Heart right ventricle (tissue), 16 donors: ENCODE results near the gene ZFAND3. TPM values are rescaled to one million over a fixed set of nuclear protein-coding genes. Genes with fewer than 3 reads are reported as not detected.
"Not testable (repeated sequence)": the region's sequence is repeated elsewhere in the genome, so short reads cannot be mapped to it uniquely, and the experiment has no call there.

Source experiments
- ATAC-seq, 8 donors: fragments of 200-7000 bp; cut with Tn5 transposase; one replicate each; pipeline ENCODE4 v1.9.1; 2020; ENCODE audit warnings: mild to moderate bottlenecking in 8 of 8, moderate library complexity in 8 of 8, moderate number of reproducible peaks in 1 of 8
- DNase-seq, 2 donors: peaks; one replicate each; pipeline ENCODE4 v3.0.0-alpha.2; 2020
- H3K27ac ChIP-seq, 10 donors: fragments of 200-600 bp; sonication (generic) in 2 of 10; one replicate each; pipeline versions ENCODE4 v1.5.0 to v1.8.0; 2020 to 2022; ENCODE audit warnings: mild to moderate bottlenecking in 3 of 10
- H3K27me3 ChIP-seq, 7 donors: fragments of 200-600 bp; one replicate each; pipeline ENCODE4 v1.8.0; 2021 to 2022; ENCODE audit warnings: mild to moderate bottlenecking in 2 of 7
- H3K36me3 ChIP-seq, 9 donors: fragments of 200-600 bp; sonication (generic) in 1 of 9; one replicate each; pipeline versions ENCODE4 v1.5.0 to v1.8.0; 2020 to 2022; ENCODE audit warnings: mild to moderate bottlenecking in 2 of 9
- H3K4me1 ChIP-seq, 9 donors: fragments of 200-600 bp; sonication (generic) in 1 of 9; one replicate each; pipeline versions ENCODE4 v1.5.0 to v1.8.0; 2020 to 2022; ENCODE audit warnings: mild to moderate bottlenecking in 4 of 9
- H3K4me3 ChIP-seq, 10 donors: fragments of 200-600 bp; sonication (generic) in 2 of 10; one replicate each; pipeline versions ENCODE4 v1.5.0 to v1.8.0; 2020 to 2022; ENCODE audit warnings: mild to moderate bottlenecking in 7 of 10, moderate library complexity in 2 of 10
- H3K9me3 ChIP-seq, 11 donors: fragments of 200-600 bp in 10 of 11; sonication (generic) in 2 of 11; one replicate each; pipeline versions ENCODE4 v1.5.0 to v1.8.0; 2013 to 2022; ENCODE audit warnings: mild to moderate bottlenecking in 2 of 11, control low read depth in 1 of 11, moderate library complexity in 1 of 11
- CTCF ChIP-seq, 9 donors: fragments of 200-600 bp; sonication (generic) in 2 of 9; IDR thresholded peaks; one replicate each; pipeline versions ENCODE4 v1.5.0 to v1.8.0; 2021 to 2022; ENCODE audit warnings: antibody characterized with exemption in 9 of 9, mild to moderate bottlenecking in 5 of 9, moderate library complexity in 1 of 9
- WGBS, 2 donors: extraction: QIAGEN DNeasy Blood & Tissue Kit; methylation state at CpG; one replicate each; pipeline ENCODE4 v1.1.7; 2013; ENCODE audit warnings: inconsistent platforms in 1 of 2; 5-methylcytosine and 5-hydroxymethylcytosine counted together
- intact Hi-C, 10 donors: fragments of 100-400 bp; cut with DNase I; formaldehyde crosslinking; loops; one replicate each; pipeline versions ENCODE4 v1.11.1 to v1.14.2; 2022
- polyA plus RNA-seq, 2 donors: library from polyadenylated mRNA; stranded (reverse); fragments of 200-250 nt; gene quantifications; one replicate each; pipeline ENCODE4 v1.2.3, GENCODE V29; 2013
- total RNA-seq, 10 donors: library from RNA; stranded (reverse); fragmentation: NEBNext Ultra II Directional in 3 of 10; extraction: Animal tissue kit (Norgen Biotek cat#: 25700) in 3 of 10; gene quantifications; one replicate each; pipeline versions ENCODE4 v1.2.1 to v1.2.4, GENCODE V29; 2021 to 2023
- donor health status: Arrhythmogenic right ventricular cardiomyopathy.
- donor health status: ischemic (EF 13 %, LVEDD 7.1; RV severe dilation, severe dysfunction).
- donor health status: healthy with polysubstance abuse.
- donor health status: DM: no; HTN: yes; CAD: no.
- donor health status: DM: no; HTN: no; CAD: no.
- donor health status: ischemic (EF 25% LVEDD 6.9; RV normal size, moderate dysfunction).
- donor health status: ischemic (EF 25% LVEDD 5.7; RV mildly dilated, moderate dysfunction).
- donor health status: healthy.
- donor health status: DM: yes; HTN: yes; CAD: no.
- donor health status: Ischemic cardiomyopathy.
- donor health status: ischemic (EF 35%, LVEDD 5.7; RV mildly dilated, moderate dysfunction).
- donor health status: nonischemic (EF 11% LVEDD 7.7; RV severe dilation, severe dysfunction).
- donor health status: DM: yes; HTN: yes; CAD: no.
- donor health status: PGD.
- donor health status: ischemic (EF 29% LVEDD 5.4; RV normal size, mild dysfunction).
- donor health status: nonischemic (EF 23%, LVEDD 6.1; RV moderate dilation, normal function).

The ZFAND3 gene
- total and polyA plus RNA-seq, 12 donors = 24.4 to 123 (median 105) TPM

DNA sequence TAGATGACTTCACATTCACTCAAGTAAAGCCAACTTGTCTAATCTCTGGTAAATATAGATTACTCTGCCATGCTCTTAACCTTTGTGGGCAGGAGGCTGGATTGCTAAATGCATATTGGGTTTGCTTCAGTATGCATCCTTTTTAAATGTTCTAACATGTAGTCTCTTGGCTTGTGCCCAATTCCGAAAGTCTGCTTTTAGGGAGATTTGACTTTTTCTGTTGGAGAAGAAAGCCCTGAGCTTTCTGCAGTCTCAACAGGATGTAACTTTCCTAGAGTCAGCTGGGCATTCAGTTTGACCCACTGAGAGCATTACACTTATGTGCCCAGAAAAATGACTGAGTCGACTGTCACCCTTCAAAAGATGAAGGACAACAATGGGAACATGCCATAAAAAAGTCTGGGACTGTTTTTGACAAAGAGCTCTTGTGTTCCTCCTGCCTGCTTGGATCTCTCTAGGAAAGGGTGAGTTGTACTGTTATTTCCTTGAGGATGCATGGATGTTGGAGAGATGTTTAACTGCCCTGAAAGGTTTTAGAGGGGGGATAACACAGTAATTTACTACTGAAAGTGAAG, 299.4 kb downstream of the ZFAND3 start:
- Histone ChIP-seq H3K27ac (no peak overlapping the region), H3K27me3 (no peaks in the 10 kb centered on the region), H3K9me3 (no peaks in the 10 kb centered on the region), H3K4me1 (peaks cover 0 to 26% (median 4%) of the 10 kb centered on the region in 9 donors), H3K36me3 (peaks cover 0 to 71% (median 5%) of the 10 kb centered on the region in 9 donors), H3K4me3 (no peak overlapping the region)
- ATAC-seq (no peak), DNase-seq (no peak)
- intact Hi-C loops = no loop called here
- WGBS, 2 donors = 56 to 75% methylated on average over 2 of the region's 2 CpGs
- no peak for TF ChIP-seq CTCF (IDR thresholded peaks at IDR 0.05)

DNA sequence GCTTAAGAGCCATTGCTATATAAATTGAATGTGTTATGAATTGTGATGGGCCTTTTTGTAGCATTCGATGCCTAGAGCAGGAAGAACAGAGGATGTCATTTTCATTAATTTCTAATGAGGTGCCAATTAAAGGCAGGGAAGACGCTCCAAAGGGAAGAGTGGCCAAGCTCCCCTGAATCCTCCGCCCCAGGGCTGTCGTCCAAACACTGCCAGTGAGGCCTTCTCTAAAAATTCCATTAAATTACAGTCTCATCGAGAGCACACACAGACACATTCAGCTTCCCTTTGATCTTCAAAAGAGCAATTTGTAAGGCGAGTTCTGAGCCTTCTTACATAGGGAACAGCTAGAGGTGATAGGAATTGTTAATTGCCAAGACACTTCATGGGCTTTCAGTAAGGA, 300.0 kb downstream of the ZFAND3 start:
- no peak for ATAC-seq
- no peak for DNase-seq

DNA sequence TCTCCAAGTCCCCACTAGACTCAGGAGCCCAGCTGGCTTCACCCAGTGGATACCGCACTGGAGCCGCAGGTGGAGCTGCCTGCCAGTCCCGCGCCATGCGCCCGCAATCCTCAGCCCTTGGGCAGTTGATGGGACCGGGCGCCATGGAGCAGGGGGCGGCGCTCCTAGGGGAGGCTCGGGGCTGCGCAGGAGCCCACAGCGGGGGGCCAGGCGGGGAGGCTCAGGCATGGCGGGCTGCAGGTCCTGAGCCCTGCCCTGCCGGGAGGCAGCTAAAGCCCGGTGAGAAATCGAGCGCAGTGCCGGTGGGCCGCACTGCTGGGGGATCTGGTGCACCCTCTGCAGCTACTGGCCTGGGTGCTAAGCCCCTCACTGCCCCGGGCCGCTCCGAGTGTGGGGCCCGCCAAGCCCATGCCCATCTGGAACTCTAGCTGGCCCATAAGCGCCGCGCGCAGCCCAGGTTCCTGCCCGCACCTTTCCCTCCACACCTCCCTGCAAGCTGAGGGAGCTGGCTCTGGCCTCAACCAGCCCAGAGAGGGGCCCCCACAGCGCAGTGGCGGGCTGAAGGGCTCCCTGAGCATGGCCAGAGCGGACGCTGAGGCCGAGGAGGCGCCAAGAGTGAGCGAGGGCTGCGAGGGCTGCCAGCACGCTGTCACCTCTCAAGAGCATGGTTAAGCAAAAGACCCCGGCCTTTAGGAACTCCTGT, 304.8 kb downstream of the ZFAND3 start:
- H3K27me3 ChIP-seq, H3K9me3 ChIP-seq, H3K27ac ChIP-seq, intact Hi-C loops, H3K4me1 ChIP-seq, H3K4me3 ChIP-seq, DNase-seq: not testable (repeated sequence)
- peak in 1 of 8 donors; percentile 38 for ATAC-seq
- 97% methylated on average over 40 of the region's 40 CpGs for WGBS, 2 donors
- H3K36me3 ChIP-seq = peaks cover 0 to 43% (median 5%) of the 10 kb centered on the region in 9 donors

More for the DNA sequence above, 300.0 kb downstream of the ZFAND3 start:
- Histone ChIP-seq H3K9me3 (no peaks in the 10 kb centered on the region), H3K27ac (no peak overlapping the region), H3K36me3 (peaks cover 0 to 77% (median 5%) of the 10 kb centered on the region in 9 donors), H3K27me3 (no peaks in the 10 kb centered on the region), H3K4me3 (no peak overlapping the region), H3K4me1 (peaks cover 0 to 19% (median 0%) of the 10 kb centered on the region in 9 donors)
- no peak for TF ChIP-seq CTCF (IDR thresholded peaks at IDR 0.05)
- WGBS, 2 donors = 85 to 86% methylated on average over 6 of the region's 6 CpGs
- intact Hi-C loops = no loop called here

- Histone ChIP-seq H3K36me3 (peaks cover 0 to 18% (median 0%) of the 10 kb centered on the region in 9 donors), H3K27ac (no peak overlapping the region), H3K27me3 (no peaks in the 10 kb centered on the region), H3K9me3 (peaks cover 0 to 7% (median 0%) of the 10 kb centered on the region in 11 donors), H3K4me1 (peaks cover 0 to 17% (median 11%) of the 10 kb centered on the region in 9 donors), H3K4me3 (no peak overlapping the region)
- intact Hi-C loops = no loop called here
- ATAC-seq (no peak), DNase-seq (no peak)
- WGBS, 2 donors = 73 to 76% methylated on average over 4 of the region's 4 CpGs
- TF ChIP-seq CTCF (IDR thresholded peaks at IDR 0.05) = no peak
These were observed 307.8 kb downstream of the ZFAND3 start for GRCh38 chr6:38127284-38127683.

DNA sequence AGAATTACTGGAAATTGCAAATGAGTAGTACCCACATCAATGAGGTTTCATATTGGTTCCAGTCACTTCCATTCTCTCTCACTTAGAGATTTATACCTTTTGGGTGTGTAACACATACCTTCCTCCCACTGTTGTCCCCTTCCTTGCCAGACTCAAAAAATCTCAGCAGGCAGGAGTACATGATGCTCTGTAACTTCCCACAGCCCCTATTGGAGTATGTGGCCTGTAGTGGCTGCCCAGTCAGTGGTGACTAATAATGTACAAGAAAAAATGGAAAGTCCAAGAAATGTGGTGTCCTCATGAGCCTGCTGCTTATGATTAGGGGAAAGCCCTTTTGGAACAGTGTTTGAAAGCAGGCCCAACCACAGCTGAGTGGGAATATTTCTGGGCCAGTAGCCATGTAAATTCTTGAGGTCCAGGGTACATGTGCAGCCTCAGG, 312.0 kb downstream of the ZFAND3 start:
- intact Hi-C loops = no loop called here
- TF ChIP-seq CTCF (IDR thresholded peaks at IDR 0.05) = no peak
- peak; percentile 49 to 87 (median 76) for ATAC-seq
- Histone ChIP-seq H3K9me3 (peaks cover 0 to 7% (median 0%) of the 10 kb centered on the region in 11 donors), H3K27me3 (no peaks in the 10 kb centered on the region), H3K36me3 (peaks cover 0 to 13% (median 0%) of the 10 kb centered on the region in 9 donors), H3K4me1 (peaks cover 0 to 33% (median 19%) of the 10 kb centered on the region in 9 donors), H3K27ac (peak overlapping the region in 1 of 10 donors; percentile 0), H3K4me3 (no peak overlapping the region)
- peak in 1 of 2 donors; percentile 30 for DNase-seq
